Endometrium (tissue), 2 donors: ENCODE data around the gene NPAS1.

Source experiments
- FAIRE-seq: peaks from 2 replicates; lab custom pipeline; 2012; peaks lifted over from hg19 to GRCh38; lab: Jason Lieb, UNC
- donor health status: control.
- donor health status: control.

NPAS1 gene

GRCh38 chr19:47019431-47020041, at the start of gene NPAS1:
Gene NPAS1 (plus strand): TSS chr19:47019837. CDS start chr19:47021048, 1,211 bp downstream.
- FAIRE-seq, result no peak

- FAIRE-seq, result no peak
These were observed 48.8 kb upstream of the NPAS1 start for GRCh38 chr19:46970815-46971214.

- FAIRE-seq, result no peak
These were observed 47.3 kb upstream of the NPAS1 start for GRCh38 chr19:46972311-46972710.

- no peak for FAIRE-seq
These were observed 45.5 kb upstream of the NPAS1 start for GRCh38 chr19:46974181-46974580.

- FAIRE-seq, result no peak
These were observed 44.4 kb upstream of the NPAS1 start for GRCh38 chr19:46975011-46975924.

GRCh38 chr19:46975925-46976782, 43.5 kb upstream of the NPAS1 start:
- FAIRE-seq, result no peak

- no peak for FAIRE-seq
These were observed 42.8 kb upstream of the NPAS1 start for GRCh38 chr19:46976845-46977320.

- FAIRE-seq, result no peak
These were observed 42.1 kb upstream of the NPAS1 start for GRCh38 chr19:46977548-46977947.

GRCh38 chr19:46978171-46978869, 41.3 kb upstream of the NPAS1 start:
- no peak for FAIRE-seq

GRCh38 chr19:46979126-46980105, 40.2 kb upstream of the NPAS1 start:
- FAIRE-seq, result no peak

GRCh38 chr19:46980761-46981160, 38.9 kb upstream of the NPAS1 start:
- no peak for FAIRE-seq

GRCh38 chr19:46981286-46981945, 38.2 kb upstream of the NPAS1 start:
- no peak for FAIRE-seq

GRCh38 chr19:46983097-46983496, 36.5 kb upstream of the NPAS1 start:
- no peak for FAIRE-seq

- no peak for FAIRE-seq
These were observed 35.3 kb upstream of the NPAS1 start for GRCh38 chr19:46984077-46985010.

GRCh38 chr19:46985542-46986415, 33.9 kb upstream of the NPAS1 start:
- no peak for FAIRE-seq

- FAIRE-seq, result no peak
These were observed 30.9 kb upstream of the NPAS1 start for GRCh38 chr19:46988614-46989230.

- peak; percentile 79 for FAIRE-seq
These were observed 28.5 kb upstream of the NPAS1 start for GRCh38 chr19:46990991-46991676.
